Naive thymus-derived CD4-positive, alpha-beta T cell (primary cell): Measurements from ENCODE around the gene STAT3. TPM values are rescaled to one million over a fixed set of nuclear protein-coding genes. Genes with fewer than 3 reads are reported as not detected.

ENCODE experiments used
- ATAC-seq: fragments of 150-1000 bp; cut with Tn5 transposase; 2 replicates; pipeline ENCODE4 v1.10.0; 2021; ENCODE audit warnings: mild to moderate bottlenecking, moderate library complexity
- CTCF ChIA-PET: fragments of 350-600 bp; sonication (Branson Sonifier 250); formaldehyde crosslinking; loops from one replicate; lab custom pipeline; 2021; ENCODE audit warnings: antibody characterized with exemption; lab: Charles Lee
- POLR2A ChIA-PET: fragments of 350-600 bp; sonication (Branson Sonifier 250); formaldehyde crosslinking; loops from one replicate; lab custom pipeline; 2021; ENCODE audit warnings: antibody characterized with exemption, inconsistent platforms; lab: Charles Lee
- DNase-seq, 9 donors: peaks; one replicate each; pipeline versions ENCODE4 v3.0.0 to v3.0.0-alpha.2; 2020 to 2022; ENCODE audit warnings: mixed read lengths in 1 of 9
- H3K27ac ChIP-seq: one replicate; pipeline ENCODE4 v1.7.0; 2013; ENCODE audit warnings: mild to moderate bottlenecking, low read depth, low read length, moderate library complexity
- H3K27me3 ChIP-seq, 2 donors: one replicate each; pipeline ENCODE4 v1.7.0; 2013; ENCODE audit warnings: low read length in 2 of 2, mild to moderate bottlenecking in 2 of 2, moderate library complexity in 2 of 2; ENCODE audit not compliant: control insufficient read depth in 2 of 2, insufficient read depth in 2 of 2
- H3K36me3 ChIP-seq, 3 experiments: 1 replicate in 2 of 3; 2 replicates in 1 of 3; pipeline ENCODE4 v1.7.0; 2013; ENCODE audit warnings: low read length in 3 of 3, mild to moderate bottlenecking in 3 of 3, moderate library complexity in 1 of 3; ENCODE audit not compliant: insufficient read depth in 3 of 3, control insufficient read depth in 2 of 3
- H3K4me1 ChIP-seq, 2 donors: one replicate each; pipeline ENCODE4 v1.7.0; 2013; ENCODE audit warnings: low read length in 2 of 2, mild to moderate bottlenecking in 2 of 2, moderate library complexity in 1 of 2; ENCODE audit not compliant: control insufficient read depth in 2 of 2, insufficient read depth in 2 of 2
- H3K4me3 ChIP-seq: 2 replicates; pipeline ENCODE4 v1.7.0; 2013; ENCODE audit warnings: mild to moderate bottlenecking, low read length
- H3K9me3 ChIP-seq, 3 experiments: 1 replicate in 2 of 3; 2 replicates in 1 of 3; pipeline ENCODE4 v1.7.0; 2013; ENCODE audit warnings: low read length in 3 of 3; ENCODE audit not compliant: control insufficient read depth in 2 of 3
- H3K27ac Mint-ChIP-seq, 9 donors: one replicate each; pipeline ENCODE4 v1.8.0; 2020 to 2022; ENCODE audit warnings: mixed read lengths in 9 of 9, mild to moderate bottlenecking in 8 of 9, moderate library complexity in 5 of 9, inconsistent platforms in 2 of 9
- H3K27me3 Mint-ChIP-seq, 5 donors: one replicate each; pipeline ENCODE4 v1.8.0; 2021 to 2022; ENCODE audit warnings: mixed read lengths in 5 of 5, mild to moderate bottlenecking in 1 of 5
- H3K36me3 Mint-ChIP-seq, 5 donors: one replicate each; pipeline ENCODE4 v1.8.0; 2020 to 2022; ENCODE audit warnings: mixed read lengths in 5 of 5, mild to moderate bottlenecking in 3 of 5, inconsistent platforms in 1 of 5
- H3K4me1 Mint-ChIP-seq, 7 donors: one replicate each; pipeline ENCODE4 v1.8.0; 2020 to 2022; ENCODE audit warnings: mixed read lengths in 7 of 7, mild to moderate bottlenecking in 3 of 7, inconsistent platforms in 1 of 7
- H3K4me3 Mint-ChIP-seq, 10 donors: one replicate each; pipeline ENCODE4 v1.8.0; 2020 to 2022; ENCODE audit warnings: mild to moderate bottlenecking in 10 of 10, mixed read lengths in 10 of 10, moderate library complexity in 6 of 10, inconsistent platforms in 2 of 10
- H3K9me3 Mint-ChIP-seq, 11 donors: one replicate each; pipeline ENCODE4 v1.8.0; 2020 to 2022; ENCODE audit warnings: mixed read lengths in 11 of 11, mild to moderate bottlenecking in 4 of 11, inconsistent platforms in 1 of 11, moderate library complexity in 1 of 11
- intact Hi-C, 2 donors: fragments of 100-400 bp; cut with micrococcal nuclease; formaldehyde crosslinking; loops; one replicate each; pipeline ENCODE4 v1.15.1; 2023
- polyA plus RNA-seq, 2 donors: library from polyadenylated mRNA; unstranded; fragments of 300-500 nt; fragmentation: Illumina TruSeq; gene quantifications; one replicate each; pipeline ENCODE4 v1.2.3, GENCODE V29; 2021
- total RNA-seq, 6 experiments: library from RNA in 5 of 6; stranded (reverse) in 5 of 6; gene quantifications; 1 replicate in 5 of 6; 2 replicates in 1 of 6; pipeline ENCODE4 v1.2.3 and lab custom pipeline; 2021 to 2026

The STAT3 gene
- total and polyA plus RNA-seq, 7 experiments from 2014 or later, result 133 to 275 (median 189) TPM

GRCh38 chr17:42289611-42290181, 98.5 kb downstream of the STAT3 start:
- intact Hi-C loops, result loop anchor here (1.0 to 5.0 kb wide), 6 partner anchors 17 to 318 kb away; partner anchors contain the start of genes KCNH4 (in 1 of the 2), RETREG3 (in 1 of the 2) and TUBG1 (in 1 of the 2)
- H3K4me3 Mint-ChIP-seq, result peak overlapping the region; percentile 87 to 96 (median 90)
- Histone ChIP-seq H3K9me3 (no peaks in the 10 kb centered on the region), H3K27ac (peak overlapping the region; percentile 93), H3K4me1 (peaks cover 18 to 24% of the 10 kb centered on the region in 2 donors), H3K4me3 (peak overlapping the region; percentile 88), H3K36me3 (peaks cover 3 to 36% (median 4%) of the 10 kb centered on the region in 3 experiments), H3K27me3 (no peaks in the 10 kb centered on the region)
- CTCF ChIA-PET, result interaction anchor here (0.8 to 2.9 kb wide), 4 partner anchors 13 to 68 kb away, joined by 3 to 20 read pairs (median 4); no protein-coding TSS in a partner anchor
- peaks cover 0 to 2% (median 0%) of the 10 kb centered on the region in 11 donors for H3K9me3 Mint-ChIP-seq
- H3K27me3 Mint-ChIP-seq, result no peaks in the 10 kb centered on the region
- DNase-seq (peak in 5 of 9 donors; percentile 36 to 71 (median 47)), ATAC-seq (no peak)
- POLR2A ChIA-PET, result interaction anchor here (0.5 to 9.4 kb wide), 14 partner anchors 12 to 601 kb away, joined by 3 to 193 read pairs (median 4); partner anchors contain the start of genes EIF1, KCNH4, STAT3 and STAT5B
- peaks cover 27 to 64% (median 60%) of the 10 kb centered on the region in 7 donors for H3K4me1 Mint-ChIP-seq
- H3K36me3 Mint-ChIP-seq, result peaks cover 0 to 21% (median 10%) of the 10 kb centered on the region in 5 donors
- peak overlapping the region; percentile 42 to 96 (median 93) for H3K27ac Mint-ChIP-seq

GRCh38 chr17:42288803-42289610, 99.2 kb downstream of the STAT3 start:
- Mint-ChIP-seq H3K4me3 (peak overlapping the region; percentile 87 to 96 (median 90)), H3K4me1 (peaks cover 27 to 64% (median 56%) of the 10 kb centered on the region in 7 donors), H3K27me3 (no peaks in the 10 kb centered on the region), H3K36me3 (peaks cover 0 to 21% (median 7%) of the 10 kb centered on the region in 5 donors), H3K27ac (peak overlapping the region; percentile 81 to 96 (median 93)), H3K9me3 (peaks cover 0 to 2% (median 0%) of the 10 kb centered on the region in 11 donors)
- no peaks in the 10 kb centered on the region for H3K27me3 ChIP-seq
- DNase-seq (peak; percentile 41 to 70 (median 66)), ATAC-seq (peak; percentile 42)
- CTCF ChIA-PET, result interaction anchor here (0.8 to 2.9 kb wide), 6 partner anchors 12 to 67 kb away, joined by 3 to 20 read pairs (median 4); no protein-coding TSS in a partner anchor
- peaks cover 0 to 29% (median 4%) of the 10 kb centered on the region in 3 experiments for H3K36me3 ChIP-seq
- intact Hi-C loops, result loop anchor here (1.0 to 5.0 kb wide), 10 partner anchors 12 to 318 kb away; partner anchors contain the start of genes KCNH4 (in 1 of the 2), RETREG3 (in 1 of the 2), STAT3 (in 1 of the 2) and TUBG1 (in 1 of the 2)
- POLR2A ChIA-PET, result interaction anchor here (0.6 to 9.4 kb wide), 19 partner anchors 8 to 601 kb away, joined by 3 to 193 read pairs (median 4); partner anchors contain the start of genes EIF1, GHDC, HCRT and KCNH4
- H3K4me3 ChIP-seq, result peak overlapping the region; percentile 88
- peak overlapping the region; percentile 93 for H3K27ac ChIP-seq
- no peaks in the 10 kb centered on the region for H3K9me3 ChIP-seq
- peaks cover 18 to 24% of the 10 kb centered on the region in 2 donors for H3K4me1 ChIP-seq

- H3K36me3 ChIP-seq, result peaks cover 0 to 21% (median 4%) of the 10 kb centered on the region in 3 experiments
- no peaks in the 10 kb centered on the region for H3K27me3 ChIP-seq
- peak within 1 kb of the TSS; percentile 88 for H3K4me3 ChIP-seq
- peaks cover 0 to 16% (median 4%) of the 10 kb centered on the region in 5 donors for H3K36me3 Mint-ChIP-seq
- peak within 1 kb of the TSS; percentile 93 to 99 (median 96) for H3K27ac Mint-ChIP-seq
- CTCF ChIA-PET, result interaction anchor here (1.3 to 2.9 kb wide), 4 partner anchors 11 to 66 kb away, joined by 3 to 20 read pairs (median 5); no protein-coding TSS in a partner anchor
- peaks cover 27 to 65% (median 54%) of the 10 kb centered on the region in 7 donors for H3K4me1 Mint-ChIP-seq
- DNase-seq, result peak; percentile 58 to 83 (median 79)
- POLR2A ChIA-PET, result interaction anchor here (0.7 to 9.4 kb wide), 18 partner anchors 9 to 621 kb away, joined by 3 to 193 read pairs (median 4); partner anchors contain the start of genes GHDC, HCRT, STAT3 and STAT5B
- peaks cover 0 to 2% (median 0%) of the 10 kb centered on the region in 11 donors for H3K9me3 Mint-ChIP-seq
- no peaks in the 10 kb centered on the region for H3K27me3 Mint-ChIP-seq
- peak within 1 kb of the TSS; percentile 93 for H3K27ac ChIP-seq
- ATAC-seq, result peak; percentile 90
- peaks cover 18 to 24% of the 10 kb centered on the region in 2 donors for H3K4me1 ChIP-seq
- intact Hi-C loops, result loop anchor here (1.0 to 5.0 kb wide), 10 partner anchors 11 to 319 kb away; partner anchors contain the start of genes KCNH4 (in 1 of the 2), RETREG3 (in 1 of the 2), STAT3 (in 1 of the 2) and STAT5B (in 1 of the 2)
- H3K4me3 Mint-ChIP-seq, result peak within 1 kb of the TSS; percentile 87 to 97 (median 93)
- no peaks in the 10 kb centered on the region for H3K9me3 ChIP-seq
These were observed 100.1 kb downstream of the STAT3 start, which contains the start of gene STAT5A for GRCh38 chr17:42287977-42288802. Gene STAT5A (plus strand): TSS chr17:42288498. CDS start chr17:42289412, 914 bp downstream.

GRCh38 chr17:42287305-42287976, 100.8 kb downstream of the STAT3 start:
- H3K27me3 ChIP-seq, result no peaks in the 10 kb centered on the region
- Mint-ChIP-seq H3K9me3 (peaks cover 0 to under 1% (median 0%) of the 10 kb centered on the region in 11 donors), H3K36me3 (peaks cover 0 to 12% (median 4%) of the 10 kb centered on the region in 5 donors), H3K4me3 (peak overlapping the region; percentile 87 to 97 (median 93)), H3K27ac (peak overlapping the region; percentile 91 to 99 (median 95)), H3K4me1 (peaks cover 27 to 67% (median 61%) of the 10 kb centered on the region in 7 donors), H3K27me3 (no peaks in the 10 kb centered on the region)
- intact Hi-C loops, result loop anchor here (1.0 to 5.0 kb wide), 4 partner anchors 11 to 320 kb away; partner anchors contain the start of genes KCNH4 (in 1 of the 2), RETREG3 (in 1 of the 2), STAT5B (in 1 of the 2) and TUBG1 (in 1 of the 2)
- H3K27ac ChIP-seq, result peak overlapping the region; percentile 93
- ATAC-seq (peak; percentile 28), DNase-seq (peak in 7 of 9 donors; percentile 33 to 62 (median 40))
- ChIA-PET CTCF (interaction anchor here (0.6 to 1.4 kb wide), 4 partner anchors 39 to 93 kb away, joined by 3 to 7 read pairs (median 4); partner anchors contain the start of gene GHDC), POLR2A (interaction anchor here (0.8 to 9.4 kb wide), 9 partner anchors 14 to 620 kb away, joined by 3 to 193 read pairs (median 3); partner anchors contain the start of genes GHDC and STAT5B)
- H3K4me1 ChIP-seq, result peaks cover 18 to 24% of the 10 kb centered on the region in 2 donors
- no peaks in the 10 kb centered on the region for H3K9me3 ChIP-seq
- peaks cover 0 to 21% (median 4%) of the 10 kb centered on the region in 3 experiments for H3K36me3 ChIP-seq
- peak overlapping the region; percentile 88 for H3K4me3 ChIP-seq
